SK-N-SH (cell line): ENCODE measurements around the gene ERI3. TPM values are rescaled to one million over a fixed set of nuclear protein-coding genes. Genes with fewer than 3 reads are reported as not detected.

Source experiments
- CTCF ChIA-PET: fragments of 300-600, 350-600 bp; formaldehyde crosslinking; extraction: SDS; loops from one replicate; lab custom pipeline; 2021; lab: Yijun Ruan, JAX
- POLR2A ChIA-PET: fragments of 350-600 bp; sonication (Branson Sonifier 250); formaldehyde crosslinking; extraction: SDS; loops from one replicate; lab custom pipeline; 2020; ENCODE audit warnings: antibody characterized with exemption, inconsistent platforms; lab: Yijun Ruan, JAX
- DNase-seq: peaks from one replicate; pipeline ENCODE4 v3.0.0; 2012
- H2AFZ ChIP-seq: fragments of 200-600 bp; sonication (generic); 2 replicates; pipeline ENCODE4 v1.8.1; 2016; ENCODE audit warnings: antibody characterized with exemption, mild to moderate bottlenecking, low read depth
- H3F3A ChIP-seq: fragments of 200-600 bp; sonication (generic); replicated peaks from 2 replicates; pipeline ENCODE3; 2016; ENCODE audit warnings: antibody characterized with exemption, mild to moderate bottlenecking; ENCODE audit not compliant: insufficient read depth
- H3K27ac ChIP-seq, 2 experiments: fragments of 200-500 bp in 1 of 2; fragments of 200-600 bp in 1 of 2; sonication (Bioruptor generic) in 1 of 2; sonication (generic), shearing (Covaris generic) in 1 of 2; 2 replicates each; pipeline versions ENCODE4 v1.5.1 to v1.6.1; 2014 to 2016; ENCODE audit warnings: low read depth in 2 of 2, inconsistent platforms in 1 of 2, low read length in 1 of 2, mild to moderate bottlenecking in 1 of 2, mixed read lengths in 1 of 2
- H3K27me3 ChIP-seq: fragments of 200-600 bp; sonication (generic), shearing (Covaris generic); 2 replicates; pipeline ENCODE4 v1.6.1; 2016; ENCODE audit warnings: mixed run types; ENCODE audit not compliant: insufficient read depth
- H3K36me3 ChIP-seq, 2 experiments: fragments of 200-500 bp in 1 of 2; fragments of 200-600 bp in 1 of 2; sonication (Bioruptor generic) in 1 of 2; sonication (generic) in 1 of 2; replicated peaks in 1 of 2; 2 replicates each; pipeline versions ENCODE3 to v1.5.1; 2014 to 2016; ENCODE audit warnings: low read length in 1 of 2, mild to moderate bottlenecking in 1 of 2; ENCODE audit not compliant: insufficient read depth in 2 of 2, control insufficient read depth in 1 of 2
- H3K4me1 ChIP-seq, 2 experiments: fragments of 200-500 bp in 1 of 2; fragments of 200-600 bp in 1 of 2; sonication (Bioruptor generic) in 1 of 2; sonication (generic), shearing (Covaris generic) in 1 of 2; 2 replicates each; pipeline versions ENCODE4 v1.5.1 to v1.6.1; 2014 to 2016; ENCODE audit warnings: low read depth in 1 of 2, low read length in 1 of 2, mixed run types in 1 of 2; ENCODE audit not compliant: insufficient read depth in 2 of 2, control insufficient read depth in 1 of 2
- H3K4me2 ChIP-seq: fragments of 200-600 bp; sonication (generic), shearing (Covaris generic); 2 replicates; pipeline ENCODE4 v1.6.1; 2017; ENCODE audit warnings: mixed run types
- H3K4me3 ChIP-seq, 2 experiments: fragments of 200-500 bp in 1 of 2; fragments of 200-600 bp in 1 of 2; sonication (Bioruptor generic) in 1 of 2; sonication (generic), shearing (Covaris generic) in 1 of 2; 2 replicates each; pipeline versions ENCODE4 v1.5.1 to v1.8.1; 2014 to 2016; ENCODE audit warnings: low read depth in 2 of 2, inconsistent platforms in 1 of 2, low read length in 1 of 2, mild to moderate bottlenecking in 1 of 2, mixed read lengths in 1 of 2, moderate library complexity in 1 of 2
- H3K79me2 ChIP-seq: fragments of 200-600 bp; sonication (generic); 2 replicates; pipeline ENCODE4 v1.8.1; 2017; ENCODE audit warnings: mild to moderate bottlenecking; ENCODE audit not compliant: insufficient read depth
- H3K9ac ChIP-seq: fragments of 200-600 bp; sonication (generic); 2 replicates; pipeline ENCODE4 v1.6.1; 2017; ENCODE audit warnings: mixed run types
- H3K9me2 ChIP-seq: fragments of 200-600 bp; sonication (generic); 2 replicates; pipeline ENCODE4 v1.6.1; 2017; ENCODE audit warnings: mixed run types
- H3K9me3 ChIP-seq: fragments of 200-600 bp; sonication (generic); 2 replicates; pipeline ENCODE4 v1.6.1; 2017; ENCODE audit warnings: mixed run types, mild to moderate bottlenecking, moderate library complexity
- H4K20me1 ChIP-seq: fragments of 200-600 bp; sonication (generic); 2 replicates; pipeline ENCODE4 v1.6.1; 2017; ENCODE audit warnings: mild to moderate bottlenecking, mixed run types; ENCODE audit not compliant: insufficient read depth
- CHD2 ChIP-seq: fragments of 150-350 bp; IDR thresholded peaks from 2 replicates; pipeline ENCODE4 v1.6.1; 2018; ENCODE audit warnings: low read length; ENCODE audit not compliant: partially characterized antibody
- ELF1 ChIP-seq: IDR thresholded peaks from 2 replicates; pipeline ENCODE4 v1.4.0; 2012
- EZH2phosphoT487 ChIP-seq: fragments of 200-600 bp; sonication (generic); IDR thresholded peaks from 2 replicates; pipeline ENCODE4 v1.6.1; 2017; ENCODE audit warnings: low read depth, mixed run types, mild to moderate bottlenecking, antibody characterized with exemption, moderate library complexity, borderline replicate concordance
- FOXM1 ChIP-seq: IDR thresholded peaks from 2 replicates; pipeline ENCODE4 v1.4.0; 2012; ENCODE audit warnings: low read depth, mild to moderate bottlenecking
- GATA2 ChIP-seq: sonication (generic); formaldehyde crosslinking; IDR thresholded peaks from 2 replicates; pipeline ENCODE4 v1.5.0; 2020; ENCODE audit warnings: mild to moderate bottlenecking, missing genetic modification reagents
- IRF3 ChIP-seq: fragments of 150-350 bp; IDR thresholded peaks from 2 replicates; pipeline ENCODE4 v1.6.1; 2016; ENCODE audit warnings: mild to moderate bottlenecking, low read depth, low read length
- NFIC ChIP-seq: IDR thresholded peaks from 2 replicates; pipeline ENCODE4 v1.4.0; 2012; ENCODE audit warnings: borderline replicate concordance
- RCOR1 ChIP-seq: fragments of 150-350 bp; IDR thresholded peaks from 2 replicates; pipeline ENCODE4 v1.6.1; 2017; ENCODE audit warnings: antibody characterized with exemption, low read length
- REST ChIP-seq: IDR thresholded peaks from 2 replicates; pipeline ENCODE4 v1.6.1; 2012; ENCODE audit warnings: mild to moderate bottlenecking, low read depth, low read length, moderate library complexity
- SIN3A ChIP-seq: IDR thresholded peaks from 2 replicates; pipeline ENCODE4 v1.6.1; 2012; ENCODE audit warnings: low read depth, mild to moderate bottlenecking, low read length, moderate library complexity, borderline replicate concordance
- TAF1 ChIP-seq: IDR thresholded peaks from 2 replicates; pipeline ENCODE4 v1.6.1; 2012; ENCODE audit warnings: low read depth, mild to moderate bottlenecking, low read length, moderate library complexity, borderline replicate concordance
- TCF12 ChIP-seq: IDR thresholded peaks from 2 replicates; pipeline ENCODE4 v1.4.0; 2012
- WGBS: methylation state at CpG from one replicate; pipeline ENCODE4 v1.1.6; 2017; ENCODE audit warnings: low lambda C conversion rate; 5-methylcytosine and 5-hydroxymethylcytosine counted together
- polyA plus RNA-seq, 3 experiments: library from polyadenylated mRNA; depleted of rRNA; stranded (reverse); fragments of >200 nt; gene quantifications; 2 replicates each; pipeline ENCODE4 v1.2.3, GENCODE V29; 2012
- TF ChIP-seq, protein P1 (sequence below): IDR thresholded peaks from 2 replicates; pipeline ENCODE4 v1.4.0; 2012; ENCODE audit warnings: low read depth
- TF ChIP-seq, protein P2 (sequence below): fragments of 150-350 bp; IDR thresholded peaks from 2 replicates; pipeline ENCODE4 v1.6.1; 2017; ENCODE audit warnings: antibody characterized with exemption, low read length, low read depth, borderline replicate concordance
- TF ChIP-seq, protein P3 (sequence below): fragments of 200-600 bp; sonication (generic); IDR thresholded peaks from 2 replicates; pipeline ENCODE4 v1.6.1; 2017; ENCODE audit warnings: antibody characterized with exemption, mild to moderate bottlenecking, moderate library complexity
- TF ChIP-seq, protein P4 (sequence below): IDR thresholded peaks from 2 replicates; pipeline ENCODE4 v1.4.0; 2012; ENCODE audit warnings: low read depth, borderline replicate concordance

ERI3 gene
- polyA plus RNA-seq, 1 of the 3 experiments (the other 2 are of a cell fraction): 60.7 TPM

GRCh38 chr1:44267438-44267837 is 87.6 kb downstream of the ERI3 start (continued):
- TF ChIP-seq EZH2phosphoT487: no peak
- TF ChIP-seq, protein P1, sequence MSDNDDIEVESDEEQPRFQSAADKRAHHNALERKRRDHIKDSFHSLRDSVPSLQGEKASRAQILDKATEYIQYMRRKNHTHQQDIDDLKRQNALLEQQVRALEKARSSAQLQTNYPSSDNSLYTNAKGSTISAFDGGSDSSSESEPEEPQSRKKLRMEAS: no peak
- no peak for TF ChIP-seq TAF1
- no peak for TF ChIP-seq GATA2 (CRISPR knock-in tag)
- no peak for TF ChIP-seq ELF1
- TF ChIP-seq, all 33 proteins: peak for 0

DNA sequence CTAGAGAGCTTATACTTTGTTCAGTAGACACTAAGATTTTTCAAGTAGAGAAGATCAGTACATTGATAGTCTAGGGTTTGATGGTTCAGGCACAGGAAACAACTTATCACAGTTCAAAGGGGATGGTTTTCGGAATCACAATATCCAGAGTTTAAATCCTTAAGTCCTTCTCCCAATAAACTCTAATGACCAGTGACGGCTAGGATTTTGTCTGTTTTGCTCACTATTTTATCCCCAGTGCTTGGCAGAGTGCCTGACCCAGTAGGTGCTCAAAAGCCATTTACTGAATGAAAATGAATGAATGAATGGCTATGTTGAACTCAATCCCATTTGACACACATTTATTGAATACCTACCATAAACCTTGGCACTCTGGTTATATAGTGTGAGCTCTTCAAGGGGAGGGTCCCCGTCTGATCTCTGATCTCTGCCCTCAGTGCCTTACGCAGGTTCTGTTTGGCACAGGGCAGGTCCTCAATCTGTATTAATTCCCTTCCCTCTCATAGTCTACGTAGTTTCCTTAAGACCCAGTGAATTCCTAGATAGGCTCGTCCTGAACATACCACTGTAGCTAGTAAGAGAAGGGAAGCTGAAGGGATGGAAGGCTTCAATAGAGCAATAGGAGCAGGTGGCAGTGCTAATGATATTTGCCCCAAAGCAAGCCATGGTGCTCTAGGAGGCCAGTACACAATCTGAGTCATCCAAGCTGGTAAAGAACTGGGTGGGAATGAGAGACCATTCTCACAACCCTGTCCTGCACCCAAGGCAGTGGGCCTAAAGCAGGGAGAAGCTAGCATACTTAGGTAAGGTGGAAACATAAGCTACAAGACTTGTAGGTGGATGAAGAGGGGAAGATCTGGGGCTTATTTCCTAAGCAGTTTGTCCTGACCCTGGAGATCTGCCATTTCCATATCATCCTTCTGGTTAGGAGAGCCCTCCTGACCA is 88.4 kb downstream of the ERI3 start:
- H3K4me3 ChIP-seq: no peak overlapping the region
- H3K9ac ChIP-seq: no peak overlapping the region
- no peak overlapping the region for H3K27ac ChIP-seq
- no peaks in the 10 kb centered on the region for H3F3A ChIP-seq
- H3K27me3 ChIP-seq: no peaks in the 10 kb centered on the region
- 95% methylated on average over 6 of the region's 6 CpGs for WGBS
- no peak overlapping the region for H3K4me2 ChIP-seq
- ChIA-PET CTCF (interaction anchor here (2.1 kb wide), 1 partner anchor 8 kb away, joined by 8 read pairs; no protein-coding TSS in a partner anchor), POLR2A (interaction anchor here (1.2 kb wide), 1 partner anchor 10 kb away, joined by 3 read pairs; no protein-coding TSS in a partner anchor)
- H4K20me1 ChIP-seq: no peaks in the 10 kb centered on the region
- H3K4me1 ChIP-seq: no peaks in the 10 kb centered on the region; a peak in 1 of 4 replicates
- no peaks in the 10 kb centered on the region for H3K9me2 ChIP-seq
- H2AFZ ChIP-seq: no peak overlapping the region
- H3K36me3 ChIP-seq: peaks cover 0 to 11% of the 10 kb centered on the region in 2 experiments
- H3K9me3 ChIP-seq: no peaks in the 10 kb centered on the region
- no peak for TF ChIP-seq FOXM1
- no peak for TF ChIP-seq REST
- TF ChIP-seq SIN3A: no peak
- TF ChIP-seq, protein P1: no peak
- TF ChIP-seq RCOR1: no peak
- TF ChIP-seq, protein P2, sequence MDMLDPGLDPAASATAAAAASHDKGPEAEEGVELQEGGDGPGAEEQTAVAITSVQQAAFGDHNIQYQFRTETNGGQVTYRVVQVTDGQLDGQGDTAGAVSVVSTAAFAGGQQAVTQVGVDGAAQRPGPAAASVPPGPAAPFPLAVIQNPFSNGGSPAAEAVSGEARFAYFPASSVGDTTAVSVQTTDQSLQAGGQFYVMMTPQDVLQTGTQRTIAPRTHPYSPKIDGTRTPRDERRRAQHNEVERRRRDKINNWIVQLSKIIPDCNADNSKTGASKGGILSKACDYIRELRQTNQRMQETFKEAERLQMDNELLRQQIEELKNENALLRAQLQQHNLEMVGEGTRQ: no peak
- TF ChIP-seq NFIC: no peak
- TF ChIP-seq TCF12: no peak
- TF ChIP-seq, protein P3, sequence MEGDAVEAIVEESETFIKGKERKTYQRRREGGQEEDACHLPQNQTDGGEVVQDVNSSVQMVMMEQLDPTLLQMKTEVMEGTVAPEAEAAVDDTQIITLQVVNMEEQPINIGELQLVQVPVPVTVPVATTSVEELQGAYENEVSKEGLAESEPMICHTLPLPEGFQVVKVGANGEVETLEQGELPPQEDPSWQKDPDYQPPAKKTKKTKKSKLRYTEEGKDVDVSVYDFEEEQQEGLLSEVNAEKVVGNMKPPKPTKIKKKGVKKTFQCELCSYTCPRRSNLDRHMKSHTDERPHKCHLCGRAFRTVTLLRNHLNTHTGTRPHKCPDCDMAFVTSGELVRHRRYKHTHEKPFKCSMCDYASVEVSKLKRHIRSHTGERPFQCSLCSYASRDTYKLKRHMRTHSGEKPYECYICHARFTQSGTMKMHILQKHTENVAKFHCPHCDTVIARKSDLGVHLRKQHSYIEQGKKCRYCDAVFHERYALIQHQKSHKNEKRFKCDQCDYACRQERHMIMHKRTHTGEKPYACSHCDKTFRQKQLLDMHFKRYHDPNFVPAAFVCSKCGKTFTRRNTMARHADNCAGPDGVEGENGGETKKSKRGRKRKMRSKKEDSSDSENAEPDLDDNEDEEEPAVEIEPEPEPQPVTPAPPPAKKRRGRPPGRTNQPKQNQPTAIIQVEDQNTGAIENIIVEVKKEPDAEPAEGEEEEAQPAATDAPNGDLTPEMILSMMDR: no peak
- TF ChIP-seq EZH2phosphoT487: no peak
- TF ChIP-seq, protein P4, sequence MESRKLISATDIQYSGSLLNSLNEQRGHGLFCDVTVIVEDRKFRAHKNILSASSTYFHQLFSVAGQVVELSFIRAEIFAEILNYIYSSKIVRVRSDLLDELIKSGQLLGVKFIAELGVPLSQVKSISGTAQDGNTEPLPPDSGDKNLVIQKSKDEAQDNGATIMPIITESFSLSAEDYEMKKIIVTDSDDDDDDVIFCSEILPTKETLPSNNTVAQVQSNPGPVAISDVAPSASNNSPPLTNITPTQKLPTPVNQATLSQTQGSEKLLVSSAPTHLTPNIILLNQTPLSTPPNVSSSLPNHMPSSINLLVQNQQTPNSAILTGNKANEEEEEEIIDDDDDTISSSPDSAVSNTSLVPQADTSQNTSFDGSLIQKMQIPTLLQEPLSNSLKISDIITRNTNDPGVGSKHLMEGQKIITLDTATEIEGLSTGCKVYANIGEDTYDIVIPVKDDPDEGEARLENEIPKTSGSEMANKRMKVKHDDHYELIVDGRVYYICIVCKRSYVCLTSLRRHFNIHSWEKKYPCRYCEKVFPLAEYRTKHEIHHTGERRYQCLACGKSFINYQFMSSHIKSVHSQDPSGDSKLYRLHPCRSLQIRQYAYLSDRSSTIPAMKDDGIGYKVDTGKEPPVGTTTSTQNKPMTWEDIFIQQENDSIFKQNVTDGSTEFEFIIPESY: no peak
- no peak for TF ChIP-seq IRF3
- TF ChIP-seq CHD2: no peak
- H3K79me2 ChIP-seq: no peaks in the 10 kb centered on the region
- no peak for DNase-seq
